HUES48 (cell line): ENCODE data around the gene CCDC191.

Experiments used
- H3K27ac ChIP-seq: one replicate; pipeline ENCODE4 v1.7.0; 2013; ENCODE audit warnings: low read depth, low read length, inconsistent platforms
- H3K27me3 ChIP-seq: 2 replicates; pipeline ENCODE4 v1.6.1; 2013; ENCODE audit warnings: mild to moderate bottlenecking, low read length; ENCODE audit not compliant: control insufficient read depth, insufficient read depth
- H3K36me3 ChIP-seq: 2 replicates; pipeline ENCODE4 v1.6.1; 2013; ENCODE audit warnings: low read length; ENCODE audit not compliant: control insufficient read depth, insufficient read depth
- H3K4me1 ChIP-seq: 2 replicates; pipeline ENCODE4 v1.6.1; 2013; ENCODE audit warnings: mild to moderate bottlenecking, low read length; ENCODE audit not compliant: control insufficient read depth, insufficient read depth
- H3K4me3 ChIP-seq: 2 replicates; pipeline ENCODE4 v1.5.1; 2013; ENCODE audit warnings: mild to moderate bottlenecking, low read depth, low read length
- H3K9ac ChIP-seq: 2 replicates; pipeline ENCODE4 v1.6.1; 2013; ENCODE audit warnings: mild to moderate bottlenecking, low read depth, low read length, moderate library complexity
- H3K9me3 ChIP-seq: 2 replicates; pipeline ENCODE4 v1.6.1; 2013; ENCODE audit warnings: low read length; ENCODE audit not compliant: control insufficient read depth, insufficient read depth

CCDC191 gene

GRCh38 chr3:114086356-114086755 is 30.0 kb upstream of the CCDC191 start:
- Histone ChIP-seq H3K36me3 (peaks cover 60% of the 10 kb centered on the region), H3K4me3 (no peak overlapping the region), H3K9ac (no peak overlapping the region)

DNA sequence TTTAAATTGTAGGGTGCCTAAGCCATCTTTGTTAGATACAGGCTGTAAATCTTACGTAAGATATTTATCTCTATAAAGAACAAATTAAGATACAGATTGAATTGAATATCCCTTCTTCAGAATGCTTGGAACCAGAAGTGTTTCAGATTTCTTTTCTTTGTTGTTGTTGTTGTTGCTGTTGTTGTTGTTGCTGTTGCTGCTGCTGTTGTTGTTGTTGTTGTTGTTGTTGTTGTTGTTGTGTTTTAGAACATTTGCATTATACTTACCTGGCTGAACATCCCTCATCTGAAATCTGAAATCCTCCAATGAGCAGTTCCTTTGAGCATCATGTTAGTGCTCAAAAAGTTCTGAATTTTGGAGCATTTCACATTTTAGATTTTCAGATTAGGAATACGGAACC is 26.8 kb upstream of the CCDC191 start:
- H3K4me3 ChIP-seq: no peak overlapping the region
- H3K4me1 ChIP-seq: no peaks in the 10 kb centered on the region
- no peak overlapping the region for H3K27ac ChIP-seq
- H3K36me3 ChIP-seq: peaks cover 92% of the 10 kb centered on the region
- no peaks in the 10 kb centered on the region for H3K27me3 ChIP-seq
- H3K9ac ChIP-seq: no peak overlapping the region
- H3K9me3 ChIP-seq: no peaks in the 10 kb centered on the region

More at GRCh38 chr3:114086356-114086755, 30.0 kb upstream of the CCDC191 start:
- Histone ChIP-seq H3K4me1 (no peaks in the 10 kb centered on the region), H3K27me3 (no peaks in the 10 kb centered on the region), H3K27ac (no peak overlapping the region), H3K9me3 (no peaks in the 10 kb centered on the region)

GRCh38 chr3:114081037-114081436 is 24.7 kb upstream of the CCDC191 start:
- Histone ChIP-seq H3K36me3 (peaks cover 95% of the 10 kb centered on the region), H3K9ac (no peak overlapping the region), H3K9me3 (no peaks in the 10 kb centered on the region)

GRCh38 chr3:114080201-114080600 is 23.9 kb upstream of the CCDC191 start:
- no peaks in the 10 kb centered on the region for H3K27me3 ChIP-seq
- H3K27ac ChIP-seq: no peak overlapping the region
- H3K4me3 ChIP-seq: no peak overlapping the region
- H3K9me3 ChIP-seq: no peaks in the 10 kb centered on the region
- H3K9ac ChIP-seq: no peak overlapping the region
- peaks cover 95% of the 10 kb centered on the region for H3K36me3 ChIP-seq
- no peaks in the 10 kb centered on the region for H3K4me1 ChIP-seq

More at GRCh38 chr3:114081037-114081436, 24.7 kb upstream of the CCDC191 start:
- Histone ChIP-seq H3K4me1 (no peaks in the 10 kb centered on the region), H3K27ac (no peak overlapping the region), H3K4me3 (no peak overlapping the region), H3K27me3 (no peaks in the 10 kb centered on the region)

GRCh38 chr3:114079761-114080160 is 23.4 kb upstream of the CCDC191 start:
- H3K36me3 ChIP-seq: peaks cover 96% of the 10 kb centered on the region
- H3K9me3 ChIP-seq: no peaks in the 10 kb centered on the region
- no peak overlapping the region for H3K4me3 ChIP-seq
- H3K27me3 ChIP-seq: no peaks in the 10 kb centered on the region
- H3K9ac ChIP-seq: no peak overlapping the region
- no peaks in the 10 kb centered on the region for H3K4me1 ChIP-seq
- H3K27ac ChIP-seq: no peak overlapping the region

- H3K36me3 ChIP-seq: peaks cover 98% of the 10 kb centered on the region
- no peak overlapping the region for H3K4me3 ChIP-seq
- H3K9me3 ChIP-seq: no peaks in the 10 kb centered on the region
- H3K27me3 ChIP-seq: no peaks in the 10 kb centered on the region
- H3K27ac ChIP-seq: no peak overlapping the region
- H3K9ac ChIP-seq: no peak overlapping the region
- H3K4me1 ChIP-seq: no peaks in the 10 kb centered on the region
Observed at GRCh38 chr3:114078126-114078525, 21.8 kb upstream of the CCDC191 start.

DNA sequence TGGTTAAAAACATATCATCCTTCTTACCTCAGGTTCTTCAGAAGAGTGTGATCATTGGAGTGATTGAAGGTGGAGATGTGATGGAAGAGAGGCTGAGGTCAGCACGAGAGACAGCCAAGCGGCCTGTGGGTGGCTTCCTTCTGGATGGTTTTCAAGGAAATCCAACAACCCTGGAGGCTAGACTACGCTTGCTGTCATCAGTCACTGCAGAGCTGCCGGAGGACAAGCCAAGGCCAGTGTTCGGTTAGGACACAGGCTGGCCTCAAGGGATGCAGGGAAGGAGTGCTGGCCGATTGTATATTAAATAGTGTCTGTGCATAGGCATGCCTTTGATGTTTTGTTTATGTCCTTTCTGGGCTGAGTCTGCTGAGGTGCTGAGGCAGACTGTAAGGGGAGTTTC is 20.4 kb upstream of the CCDC191 start:
- H3K27me3 ChIP-seq: no peaks in the 10 kb centered on the region
- H3K4me3 ChIP-seq: no peak overlapping the region
- peaks cover 98% of the 10 kb centered on the region for H3K36me3 ChIP-seq
- no peak overlapping the region for H3K9ac ChIP-seq
- H3K27ac ChIP-seq: no peak overlapping the region
- H3K9me3 ChIP-seq: no peaks in the 10 kb centered on the region
- no peaks in the 10 kb centered on the region for H3K4me1 ChIP-seq

DNA sequence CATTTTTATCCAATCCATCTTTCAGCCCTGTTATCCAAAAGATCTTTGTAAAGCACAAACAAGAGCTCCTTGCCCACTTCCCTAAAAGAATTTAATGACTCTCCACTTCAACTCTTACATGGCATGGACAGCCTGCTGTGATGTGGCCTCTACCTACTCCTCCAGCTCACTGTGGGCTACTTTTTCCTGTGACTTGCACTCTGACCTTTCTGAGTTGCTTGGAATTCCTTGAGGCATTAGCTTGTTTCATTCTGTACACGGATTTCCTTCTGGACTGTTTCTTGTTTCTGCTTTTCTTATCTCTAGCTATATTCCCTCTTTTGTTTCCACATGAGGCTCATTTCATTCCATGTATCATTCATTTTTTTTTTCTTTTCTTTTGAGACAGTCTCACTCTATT is 15.5 kb upstream of the CCDC191 start:
- H3K36me3 ChIP-seq: peaks cover 99% of the 10 kb centered on the region
- no peak overlapping the region for H3K27ac ChIP-seq
- H3K4me3 ChIP-seq: no peak overlapping the region
- H3K27me3 ChIP-seq: no peaks in the 10 kb centered on the region
- no peak overlapping the region for H3K9ac ChIP-seq
- no peaks in the 10 kb centered on the region for H3K9me3 ChIP-seq
- no peaks in the 10 kb centered on the region for H3K4me1 ChIP-seq

DNA sequence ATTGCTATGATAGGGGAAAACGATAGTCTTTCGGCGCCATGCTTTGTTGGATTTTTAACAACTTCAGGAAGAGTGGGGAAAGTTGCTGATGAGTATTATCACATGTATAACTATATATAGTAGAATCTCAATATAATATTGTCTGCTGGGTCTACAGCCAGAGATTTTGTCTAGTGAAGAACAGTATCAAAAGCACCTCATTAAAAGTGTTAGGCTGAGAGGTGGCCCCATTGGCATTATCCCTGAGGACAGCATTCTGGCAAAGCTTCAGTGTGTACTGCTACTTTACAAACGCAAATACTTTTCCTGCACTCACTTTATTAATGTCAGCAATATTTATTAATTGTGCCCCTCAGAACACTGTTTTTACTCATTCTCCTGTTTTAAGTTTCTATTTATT is 12.0 kb upstream of the CCDC191 start:
- H3K4me1 ChIP-seq: no peaks in the 10 kb centered on the region
- H3K27me3 ChIP-seq: no peaks in the 10 kb centered on the region
- no peaks in the 10 kb centered on the region for H3K9me3 ChIP-seq
- H3K4me3 ChIP-seq: no peak overlapping the region
- H3K27ac ChIP-seq: no peak overlapping the region
- peaks cover 90% of the 10 kb centered on the region for H3K36me3 ChIP-seq
- H3K9ac ChIP-seq: no peak overlapping the region

DNA sequence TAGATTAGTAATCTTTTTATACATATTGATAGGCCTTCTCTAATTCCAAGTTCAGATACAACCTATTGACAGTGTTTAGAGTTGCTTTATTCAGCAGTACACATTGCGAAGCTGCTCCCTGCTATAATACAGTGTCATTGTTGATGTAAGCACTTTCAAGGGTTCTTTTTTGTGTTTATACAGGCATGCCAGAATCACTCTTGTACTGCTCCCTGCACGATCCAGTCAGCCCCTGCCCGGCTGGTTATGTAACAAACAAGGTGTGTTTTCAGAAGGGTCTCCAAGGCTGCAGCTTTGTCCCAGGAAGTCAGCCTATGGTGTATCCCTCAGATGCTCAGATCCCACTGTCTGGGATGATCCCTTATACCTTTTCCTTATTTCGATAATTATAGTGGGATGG is 11.5 kb upstream of the CCDC191 start:
- Histone ChIP-seq H3K27me3 (no peaks in the 10 kb centered on the region), H3K27ac (no peak overlapping the region), H3K4me1 (no peaks in the 10 kb centered on the region), H3K4me3 (no peak overlapping the region), H3K9ac (no peak overlapping the region), H3K36me3 (peaks cover 85% of the 10 kb centered on the region), H3K9me3 (no peaks in the 10 kb centered on the region)

GRCh38 chr3:114060906-114061655 is 4.8 kb upstream of the CCDC191 start:
- no peak overlapping the region for H3K4me3 ChIP-seq
- no peak overlapping the region for H3K27ac ChIP-seq
- no peak overlapping the region for H3K9ac ChIP-seq
- peaks cover 42% of the 10 kb centered on the region for H3K36me3 ChIP-seq
- no peaks in the 10 kb centered on the region for H3K27me3 ChIP-seq
- H3K9me3 ChIP-seq: no peaks in the 10 kb centered on the region
- H3K4me1 ChIP-seq: peaks cover 7% of the 10 kb centered on the region; the same call in 1 of the 2 replicates
